GM12801 (cell line): ENCODE measurements around the gene ARMH2.

Experiments used
- CTCF ChIP-seq: IDR thresholded peaks from one replicate; pipeline ENCODE4 v1.5.1; 2011; ENCODE audit warnings: control low read depth; ENCODE audit not compliant: insufficient read length; ENCODE audit errors: extremely low read depth

Gene ARMH2

GRCh38 chr6:24759718-24760117, 39.0 kb downstream of the ARMH2 start:
- no peak for TF ChIP-seq CTCF

GRCh38 chr6:24757611-24758010, 41.1 kb downstream of the ARMH2 start:
- no peak for TF ChIP-seq CTCF

- no peak for TF ChIP-seq CTCF
These were observed 43.4 kb downstream of the ARMH2 start for GRCh38 chr6:24755279-24755678.

GRCh38 chr6:24753545-24753944, 45.2 kb downstream of the ARMH2 start:
- no peak for TF ChIP-seq CTCF

GRCh38 chr6:24752917-24753492, 45.7 kb downstream of the ARMH2 start:
- TF ChIP-seq CTCF, result no peak

GRCh38 chr6:24752503-24752902, 46.2 kb downstream of the ARMH2 start:
- no peak for TF ChIP-seq CTCF

- TF ChIP-seq CTCF, result no peak
These were observed 49.4 kb downstream of the ARMH2 start for GRCh38 chr6:24749297-24749696.
